Neural cell (in vitro differentiated cells): ENCODE measurements around the gene PRR5L. TPM values are rescaled to one million over a fixed set of nuclear protein-coding genes. Genes with fewer than 3 reads are reported as not detected.

Experiments used
- H2AFZ ChIP-seq: fragments of 200-600, 300-800 bp; sonication (generic), shearing (Covaris generic); 2 replicates; pipeline ENCODE4 v1.6.0; 2014; ENCODE audit warnings: low read depth, mild to moderate bottlenecking, antibody characterized with exemption, low read length, moderate library complexity
- H3F3A ChIP-seq: fragments of 200-600 bp; shearing (Covaris generic); 2 replicates; pipeline ENCODE4 v1.6.1; 2016; ENCODE audit warnings: mild to moderate bottlenecking, moderate library complexity, mixed read lengths, antibody characterized with exemption, low read length; ENCODE audit not compliant: insufficient read depth, poor library complexity, severe bottlenecking
- H3K27ac ChIP-seq: fragments of 200-600, 300-800 bp; sonication (generic), shearing (Covaris generic); 2 replicates; pipeline ENCODE4 v1.5.1; 2014; ENCODE audit warnings: mild to moderate bottlenecking, low read length, moderate library complexity
- H3K27me3 ChIP-seq: fragments of 300-800, 200-600 bp; sonication (generic), shearing (Covaris generic); 2 replicates; pipeline ENCODE4 v1.6.0; 2014; ENCODE audit warnings: mild to moderate bottlenecking, low read depth, low read length, moderate library complexity; ENCODE audit not compliant: insufficient read depth
- H3K36me3 ChIP-seq: fragments of 300-800, 200-600 bp; sonication (generic), shearing (Covaris generic); 2 replicates; pipeline ENCODE4 v1.5.1; 2014; ENCODE audit warnings: mild to moderate bottlenecking, antibody characterized with exemption, low read length, moderate library complexity; ENCODE audit not compliant: insufficient read depth
- H3K4me2 ChIP-seq: fragments of 300-800, 200-600 bp; sonication (generic), shearing (Covaris generic); 2 replicates; pipeline ENCODE4 v1.6.0; 2014; ENCODE audit warnings: mild to moderate bottlenecking, low read length
- H3K4me3 ChIP-seq: fragments of 300-800, 200-600 bp; sonication (generic), shearing (Covaris generic); 2 replicates; pipeline ENCODE4 v1.5.1; 2014; ENCODE audit warnings: mild to moderate bottlenecking, low read length, moderate library complexity
- H3K79me2 ChIP-seq: fragments of 200-600 bp; shearing (Covaris generic); replicated peaks from 2 replicates; pipeline ENCODE4 v1.6.0; 2014; ENCODE audit warnings: mild to moderate bottlenecking, low read length, moderate library complexity; ENCODE audit not compliant: insufficient read depth
- H3K9ac ChIP-seq: fragments of 300-800, 200-600 bp; sonication (generic), shearing (Covaris generic); 2 replicates; pipeline ENCODE4 v1.6.1; 2016; ENCODE audit warnings: mild to moderate bottlenecking, low read length, mixed read lengths
- H3K9me2 ChIP-seq: fragments of 200-600 bp; shearing (Covaris generic); 2 replicates; pipeline ENCODE4 v1.6.1; 2016; ENCODE audit warnings: mild to moderate bottlenecking, low read length, mixed read lengths; ENCODE audit not compliant: insufficient read depth
- H3K9me3 ChIP-seq: fragments of 200-600, 300-800 bp; sonication (generic), shearing (Covaris generic); 2 replicates; pipeline ENCODE4 v1.6.1; 2016; ENCODE audit warnings: mild to moderate bottlenecking, mixed run types, low read length, moderate library complexity, mixed read lengths
- H4K20me1 ChIP-seq: fragments of 200-600 bp; shearing (Covaris generic); 2 replicates; pipeline ENCODE4 v1.6.1; 2016; ENCODE audit warnings: mild to moderate bottlenecking, mixed run types; ENCODE audit not compliant: insufficient read depth
- CTCF ChIP-seq: fragments of 450-650 bp; IDR thresholded peaks from 2 replicates; pipeline ENCODE4 v1.5.1; 2014; ENCODE audit warnings: antibody characterized with exemption, mild to moderate bottlenecking, moderate library complexity; ENCODE audit not compliant: poor library complexity, severe bottlenecking
- EP300 ChIP-seq: fragments of 450-650 bp; conservative IDR thresholded peaks from 2 replicates; pipeline ENCODE4 v1.6.1; 2014; ENCODE audit warnings: antibody characterized with exemption, mild to moderate bottlenecking, moderate library complexity; ENCODE audit not compliant: poor library complexity, severe bottlenecking
- EZH2 ChIP-seq: fragments of 200-600, 300-800 bp; shearing (Covaris generic), sonication (generic); IDR thresholded peaks from 2 replicates; pipeline ENCODE4 v1.6.1; 2014; ENCODE audit warnings: antibody characterized with exemption, low read length, borderline replicate concordance, mild to moderate bottlenecking; ENCODE audit not compliant: insufficient read depth, poor library complexity, severe bottlenecking
- MXI1 ChIP-seq: fragments of 450-650 bp; conservative IDR thresholded peaks from 2 replicates; pipeline ENCODE4 v1.6.1; 2014; ENCODE audit warnings: antibody characterized with exemption, mild to moderate bottlenecking; ENCODE audit not compliant: poor library complexity, severe bottlenecking
- POLR2AphosphoS5 ChIP-seq: IDR thresholded peaks from 2 replicates; pipeline ENCODE4 v1.6.1; 2012
- RAD21 ChIP-seq: fragments of 450-650 bp; conservative IDR thresholded peaks from 2 replicates; pipeline ENCODE4 v1.6.1; 2014; ENCODE audit warnings: antibody characterized with exemption, mild to moderate bottlenecking, moderate library complexity
- REST ChIP-seq: IDR thresholded peaks from 2 replicates; pipeline ENCODE4 v1.6.1; 2012; ENCODE audit warnings: borderline replicate concordance
- SMC3 ChIP-seq: fragments of 450-650 bp; conservative IDR thresholded peaks from 2 replicates; pipeline ENCODE4 v1.6.1; 2014; ENCODE audit warnings: antibody characterized with exemption, mild to moderate bottlenecking, moderate library complexity; ENCODE audit not compliant: poor library complexity
- TAF1 ChIP-seq: IDR thresholded peaks from 2 replicates; pipeline ENCODE4 v1.6.1; 2012; ENCODE audit warnings: low read depth
- polyA plus RNA-seq: library from polyadenylated mRNA; depleted of rRNA; stranded (reverse); fragments of >200 nt; gene quantifications from 2 replicates; pipeline ENCODE4 v1.2.3, GENCODE V29; 2014

Gene PRR5L
- polyA plus RNA-seq, 1 donor from 2014 or later: 0.22 TPM

GRCh38 chr11:36449561-36450096 lies 153.5 kb downstream of the PRR5L start:
- Histone ChIP-seq H3F3A (no peaks in the 10 kb centered on the region), H3K79me2 (no peaks in the 10 kb centered on the region), H3K9me3 (no peaks in the 10 kb centered on the region), H3K4me3 (no peak overlapping the region), H3K9me2 (no peaks in the 10 kb centered on the region), H3K27me3 (no peaks in the 10 kb centered on the region), H3K36me3 (no peaks in the 10 kb centered on the region), H3K9ac (no peak overlapping the region), H2AFZ (no peak overlapping the region), H4K20me1 (no peaks in the 10 kb centered on the region), H3K4me2 (no peak overlapping the region), H3K27ac (no peak overlapping the region)
- TF ChIP-seq EP300 (no peak), RAD21 (no peak), CTCF (no peak), MXI1 (no peak), POLR2AphosphoS5 (no peak), EZH2 (no peak), REST (no peak), TAF1 (no peak), SMC3 (no peak)

GRCh38 chr11:36450110-36450572 lies 154.1 kb downstream of the PRR5L start:
- H3K9ac ChIP-seq: no peak overlapping the region
- no peak overlapping the region for H3K27ac ChIP-seq
- TF ChIP-seq EZH2: no peak
- TF ChIP-seq POLR2AphosphoS5: no peak
- TF ChIP-seq EP300: no peak
- no peak for TF ChIP-seq TAF1
- TF ChIP-seq MXI1: no peak
- no peak for TF ChIP-seq RAD21
- TF ChIP-seq REST: no peak
- no peaks in the 10 kb centered on the region for H3K27me3 ChIP-seq
- no peaks in the 10 kb centered on the region for H3K36me3 ChIP-seq
- H3K9me2 ChIP-seq: no peaks in the 10 kb centered on the region
- H3K4me3 ChIP-seq: no peak overlapping the region
- H3K4me2 ChIP-seq: no peak overlapping the region
- H2AFZ ChIP-seq: no peak overlapping the region
- H4K20me1 ChIP-seq: no peaks in the 10 kb centered on the region
- H3F3A ChIP-seq: no peaks in the 10 kb centered on the region
- H3K79me2 ChIP-seq: no peaks in the 10 kb centered on the region
- no peaks in the 10 kb centered on the region for H3K9me3 ChIP-seq
